Endothelial cell of umbilical vein (primary cell): ENCODE measurements around the gene CERS2.

ENCODE experiments used
- EZH2 ChIP-seq: IDR thresholded peaks from 2 replicates; pipeline ENCODE4 v1.6.1; 2012; ENCODE audit warnings: borderline replicate concordance, low read depth, mild to moderate bottlenecking, moderate library complexity, low read length, inconsistent platforms; ENCODE audit not compliant: severe bottlenecking
- POLR2A ChIP-seq: IDR thresholded peaks from 2 replicates; pipeline ENCODE4 v1.6.1; 2012; ENCODE audit warnings: low read depth, mild to moderate bottlenecking, control low read depth, low read length
- POLR2AphosphoS5 ChIP-seq: IDR thresholded peaks from 2 replicates; pipeline ENCODE4 v1.6.1; 2012; ENCODE audit warnings: low read depth, mild to moderate bottlenecking, control low read depth, low read length, moderate library complexity; ENCODE audit not compliant: insufficient read depth
- TF ChIP-seq, protein P1 (sequence below), 2 donors: IDR thresholded peaks; 1 replicate in 1 of 2; 2 replicates in 1 of 2; pipeline ENCODE4 v1.5.1; 2011; ENCODE audit warnings: low read length in 2 of 2, mild to moderate bottlenecking in 2 of 2, moderate library complexity in 2 of 2, control low read depth in 1 of 2, inconsistent platforms in 1 of 2, low read depth in 1 of 2; ENCODE audit not compliant: insufficient read depth in 1 of 2; ENCODE audit errors: extremely low read depth in 1 of 2
- TF ChIP-seq, protein P2 (sequence below): IDR thresholded peaks from 2 replicates; pipeline ENCODE4 v1.6.1; 2011; ENCODE audit not compliant: insufficient read depth, insufficient read length

DNA sequence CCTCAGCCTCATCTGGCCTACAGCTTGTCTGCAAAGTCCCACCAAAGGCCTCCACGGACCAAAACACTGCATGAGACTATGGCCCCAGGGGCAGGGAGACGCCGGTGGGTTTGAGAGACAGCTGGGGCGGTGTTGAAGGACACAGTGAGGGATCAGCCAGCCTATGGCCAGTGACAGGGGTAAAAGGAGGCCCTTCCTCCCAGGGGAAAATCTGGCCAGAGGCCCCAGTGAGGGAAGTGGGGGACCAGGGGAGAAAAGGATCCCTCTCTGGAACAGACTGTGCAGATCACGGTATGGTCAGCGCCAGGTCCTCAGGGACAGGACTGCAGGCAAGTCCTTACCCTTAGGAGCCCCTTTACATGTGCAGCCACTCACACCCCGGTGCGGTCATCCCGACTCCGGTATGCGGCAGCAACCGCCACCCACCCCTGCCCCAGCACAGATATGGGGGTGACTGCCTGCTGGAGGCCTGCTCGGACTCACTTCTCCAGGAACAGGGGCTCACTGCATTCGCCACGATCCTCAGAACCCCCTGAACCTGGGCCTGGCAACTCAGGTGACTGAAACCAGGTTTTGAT lies 1.3 kb downstream of the CERS2 start:
- no peak for TF ChIP-seq POLR2A
- TF ChIP-seq, protein P1, sequence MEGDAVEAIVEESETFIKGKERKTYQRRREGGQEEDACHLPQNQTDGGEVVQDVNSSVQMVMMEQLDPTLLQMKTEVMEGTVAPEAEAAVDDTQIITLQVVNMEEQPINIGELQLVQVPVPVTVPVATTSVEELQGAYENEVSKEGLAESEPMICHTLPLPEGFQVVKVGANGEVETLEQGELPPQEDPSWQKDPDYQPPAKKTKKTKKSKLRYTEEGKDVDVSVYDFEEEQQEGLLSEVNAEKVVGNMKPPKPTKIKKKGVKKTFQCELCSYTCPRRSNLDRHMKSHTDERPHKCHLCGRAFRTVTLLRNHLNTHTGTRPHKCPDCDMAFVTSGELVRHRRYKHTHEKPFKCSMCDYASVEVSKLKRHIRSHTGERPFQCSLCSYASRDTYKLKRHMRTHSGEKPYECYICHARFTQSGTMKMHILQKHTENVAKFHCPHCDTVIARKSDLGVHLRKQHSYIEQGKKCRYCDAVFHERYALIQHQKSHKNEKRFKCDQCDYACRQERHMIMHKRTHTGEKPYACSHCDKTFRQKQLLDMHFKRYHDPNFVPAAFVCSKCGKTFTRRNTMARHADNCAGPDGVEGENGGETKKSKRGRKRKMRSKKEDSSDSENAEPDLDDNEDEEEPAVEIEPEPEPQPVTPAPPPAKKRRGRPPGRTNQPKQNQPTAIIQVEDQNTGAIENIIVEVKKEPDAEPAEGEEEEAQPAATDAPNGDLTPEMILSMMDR (IDR thresholded peaks at IDR 0.05; ENCODE audit: extremely low read depth in 1 of 2, insufficient read depth in 1 of 2, low read depth in 1 of 2, low read length in 2 of 2) = no peak
- TF ChIP-seq, protein P2, sequence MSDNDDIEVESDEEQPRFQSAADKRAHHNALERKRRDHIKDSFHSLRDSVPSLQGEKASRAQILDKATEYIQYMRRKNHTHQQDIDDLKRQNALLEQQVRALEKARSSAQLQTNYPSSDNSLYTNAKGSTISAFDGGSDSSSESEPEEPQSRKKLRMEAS = no peak
- no peak for TF ChIP-seq EZH2
- TF ChIP-seq POLR2AphosphoS5 = no peak
